Gastroesophageal sphincter (tissue), 3 donors: ENCODE measurements around the gene SYT14.

ENCODE experiments used
- EP300 ChIP-seq: sonication (generic); formaldehyde crosslinking; IDR thresholded peaks from one replicate; pipeline ENCODE4 v1.6.1; 2017; ENCODE audit warnings: antibody characterized with exemption, mild to moderate bottlenecking
- POLR2A ChIP-seq, 2 donors: fragments of 450-650 bp; IDR thresholded peaks; one replicate each; pipeline ENCODE4 v1.6.1; 2017; ENCODE audit warnings: antibody characterized with exemption in 2 of 2, mild to moderate bottlenecking in 2 of 2, moderate library complexity in 1 of 2
- POLR2AphosphoS5 ChIP-seq: sonication (generic); formaldehyde crosslinking; IDR thresholded peaks from one replicate; pipeline ENCODE4 v1.6.1; 2017; ENCODE audit warnings: antibody characterized with exemption
- TF ChIP-seq, protein P1 (sequence below), 4 experiments: fragments of 200-600 bp in 2 of 4; fragments of 450-650 bp in 2 of 4; sonication (generic) in 1 of 4; IDR thresholded peaks; one replicate each; pipeline ENCODE4 v1.5.1; 2017 to 2019; ENCODE audit warnings: antibody characterized with exemption in 4 of 4, mild to moderate bottlenecking in 2 of 4, moderate library complexity in 2 of 4

DNA sequence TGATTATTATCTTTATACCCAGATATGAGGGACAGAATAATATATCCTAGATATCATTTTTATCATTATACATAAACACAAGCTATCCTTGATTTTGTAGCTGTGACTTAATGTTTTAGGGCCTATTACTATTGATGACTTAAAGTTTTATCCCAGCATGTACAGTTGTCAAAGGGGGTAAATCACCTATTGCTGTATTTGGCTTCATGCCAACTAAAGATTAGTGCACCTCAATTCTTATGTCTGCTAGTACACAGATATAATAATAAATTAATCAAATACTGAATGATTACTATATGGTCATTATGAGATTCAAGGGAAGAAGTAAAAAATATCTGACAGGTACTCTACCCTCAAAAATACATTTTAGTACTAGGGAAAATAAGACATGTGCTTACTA lies 84.0 kb downstream of the SYT14 start:
- TF ChIP-seq, protein P1, sequence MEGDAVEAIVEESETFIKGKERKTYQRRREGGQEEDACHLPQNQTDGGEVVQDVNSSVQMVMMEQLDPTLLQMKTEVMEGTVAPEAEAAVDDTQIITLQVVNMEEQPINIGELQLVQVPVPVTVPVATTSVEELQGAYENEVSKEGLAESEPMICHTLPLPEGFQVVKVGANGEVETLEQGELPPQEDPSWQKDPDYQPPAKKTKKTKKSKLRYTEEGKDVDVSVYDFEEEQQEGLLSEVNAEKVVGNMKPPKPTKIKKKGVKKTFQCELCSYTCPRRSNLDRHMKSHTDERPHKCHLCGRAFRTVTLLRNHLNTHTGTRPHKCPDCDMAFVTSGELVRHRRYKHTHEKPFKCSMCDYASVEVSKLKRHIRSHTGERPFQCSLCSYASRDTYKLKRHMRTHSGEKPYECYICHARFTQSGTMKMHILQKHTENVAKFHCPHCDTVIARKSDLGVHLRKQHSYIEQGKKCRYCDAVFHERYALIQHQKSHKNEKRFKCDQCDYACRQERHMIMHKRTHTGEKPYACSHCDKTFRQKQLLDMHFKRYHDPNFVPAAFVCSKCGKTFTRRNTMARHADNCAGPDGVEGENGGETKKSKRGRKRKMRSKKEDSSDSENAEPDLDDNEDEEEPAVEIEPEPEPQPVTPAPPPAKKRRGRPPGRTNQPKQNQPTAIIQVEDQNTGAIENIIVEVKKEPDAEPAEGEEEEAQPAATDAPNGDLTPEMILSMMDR (IDR thresholded peaks at IDR 0.05) = no peak
- no peak for TF ChIP-seq POLR2A (IDR thresholded peaks at IDR 0.05)
- no peak for TF ChIP-seq EP300
- TF ChIP-seq POLR2AphosphoS5 = no peak
